ENCODE results near the gene S100A5. TPM values are rescaled to one million over a fixed set of nuclear protein-coding genes. Genes with fewer than 3 reads are reported as not detected.

Gene S100A5
- polyA plus RNA-seq, 2 of the 4 experiments (the other 2 are of a cell fraction) = 0.45 to 0.68 TPM

DNA sequence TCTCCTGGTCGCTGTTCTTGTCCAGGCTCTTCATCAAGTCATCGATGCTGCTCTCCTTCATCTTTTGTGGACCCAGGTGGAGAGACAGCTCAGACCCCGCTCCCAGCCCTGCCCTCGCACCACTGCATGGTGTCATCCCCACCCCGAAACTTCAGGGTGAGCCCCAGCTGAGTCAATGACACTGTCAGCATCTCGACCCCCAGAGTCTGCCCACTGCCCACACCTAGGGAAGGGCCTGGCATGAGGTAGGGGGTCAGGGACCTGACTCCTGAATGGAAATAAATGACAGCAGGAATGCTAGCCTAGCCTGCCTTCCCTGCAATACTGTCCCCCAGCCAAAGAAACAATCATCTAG lies 3.4 kb downstream of the S100A5 start:
- no peak overlapping the region for H3K4me3 ChIP-seq
- no peaks in the 10 kb centered on the region for H3K9me3 ChIP-seq
- 97% methylated on average over 6 of the region's 6 CpGs for WGBS (ENCODE audit: missing lambda C conversion rate)
- H3K4me1 ChIP-seq = peaks cover 51% of the 10 kb centered on the region
- ChIA-PET POLR2A (interaction anchor here (6.3 to 7.0 kb wide), 2 partner anchors 9 to 31 kb away, joined by 102 to 114 read pairs; partner anchors contain the start of genes S100A3 and S100A4), CTCF (interaction anchor here (1.3 to 18.2 kb wide), 3 partner anchors 33 to 184 kb away, joined by 3 to 471 read pairs (median 63); partner anchors contain the start of genes S100A1 and S100A13)
- FAIRE-seq (no peak), ATAC-seq (no peak), DNase-seq (ENCODE audit: low read depth in 1 of 2, low spot score in 1 of 2) (no peak)
- H3K27ac ChIP-seq = peak overlapping the region; percentile 98 to 100; a peak in 5 of 6 replicates
- TF ChIP-seq RARB (CRISPR knock-in tag; IDR thresholded peaks at IDR 0.05) (no peak), CHD2 (IDR thresholded peaks at IDR 0.05; ENCODE audit: low read length, partially characterized antibody) (no peak), EHF (CRISPR knock-in tag; IDR thresholded peaks at IDR 0.05) (no peak), SMC3 (IDR thresholded peaks at IDR 0.05) (no peak)
- H3K4me2 ChIP-seq = no peak overlapping the region

DNA sequence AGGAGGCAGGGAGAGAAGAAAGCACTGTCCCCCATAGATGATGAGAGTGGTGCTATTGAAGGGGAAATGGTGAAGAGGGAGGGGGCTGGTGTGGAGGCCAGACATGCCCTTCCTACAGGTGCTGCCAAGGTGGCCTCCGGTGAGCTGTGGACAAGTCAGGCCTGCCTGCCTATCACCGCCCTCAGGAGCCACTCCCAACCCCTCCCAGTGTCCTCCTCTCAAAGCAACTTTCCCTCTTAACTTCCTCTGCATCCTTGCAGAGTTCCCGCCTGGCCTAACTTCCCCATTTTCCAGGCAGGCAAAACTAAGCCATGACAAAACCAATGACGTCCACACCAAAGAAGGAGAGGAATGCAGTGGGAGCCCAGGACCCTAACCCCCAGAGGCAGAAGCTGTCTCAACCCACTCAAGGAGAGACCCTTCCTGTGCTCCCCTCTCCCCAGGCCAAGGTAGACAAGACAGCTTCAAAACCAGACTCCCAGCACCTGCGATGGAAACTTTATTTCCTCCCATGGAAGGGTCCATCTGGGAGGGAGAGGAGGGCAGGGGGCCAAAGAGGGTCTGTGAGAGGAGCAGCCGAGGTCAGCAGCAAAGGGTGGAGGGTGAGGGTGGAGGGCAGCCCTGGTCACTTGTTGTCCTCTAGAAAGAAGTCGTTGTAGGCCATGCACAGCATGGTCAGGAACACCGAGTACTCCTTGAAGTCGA lies 3.9 kb downstream of the S100A5 start:
- Histone ChIP-seq H3K4me3 (peak overlapping the region; percentile 68), H3K9me3 (no peaks in the 10 kb centered on the region), H3K4me2 (peak overlapping the region; percentile 97), H3K4me1 (peaks cover 51% of the 10 kb centered on the region), H3K27ac (peak overlapping the region; percentile 98 to 100)
- TF ChIP-seq POLR2A (IDR thresholded peaks at IDR 0.05; ENCODE audit: low read length) = peak; percentile 11; the same call in 1 of the 2 replicates
- TF ChIP-seq KDM1A (IDR thresholded peaks at IDR 0.05; ENCODE audit: low read depth) = no peak
- no peak for ATAC-seq
- ChIA-PET POLR2A (interaction anchor here (1.3 to 7.0 kb wide), 5 partner anchors 9 to 122 kb away, joined by 3 to 114 read pairs (median 96); partner anchors contain the start of genes CHTOP, S100A2, S100A3 and S100A4), CTCF (interaction anchor here (0.6 to 18.2 kb wide), 7 partner anchors 8 to 441 kb away, joined by 3 to 471 read pairs (median 110); partner anchors contain the start of genes JTB, S100A1, S100A13 and S100A2)
- no peak for FAIRE-seq
- WGBS (ENCODE audit: missing lambda C conversion rate) = 74% methylated on average over 9 of the region's 9 CpGs
- peak in 1 of 2 experiments; percentile 64 for DNase-seq (ENCODE audit: low read depth in 1 of 2, low spot score in 1 of 2)

DNA sequence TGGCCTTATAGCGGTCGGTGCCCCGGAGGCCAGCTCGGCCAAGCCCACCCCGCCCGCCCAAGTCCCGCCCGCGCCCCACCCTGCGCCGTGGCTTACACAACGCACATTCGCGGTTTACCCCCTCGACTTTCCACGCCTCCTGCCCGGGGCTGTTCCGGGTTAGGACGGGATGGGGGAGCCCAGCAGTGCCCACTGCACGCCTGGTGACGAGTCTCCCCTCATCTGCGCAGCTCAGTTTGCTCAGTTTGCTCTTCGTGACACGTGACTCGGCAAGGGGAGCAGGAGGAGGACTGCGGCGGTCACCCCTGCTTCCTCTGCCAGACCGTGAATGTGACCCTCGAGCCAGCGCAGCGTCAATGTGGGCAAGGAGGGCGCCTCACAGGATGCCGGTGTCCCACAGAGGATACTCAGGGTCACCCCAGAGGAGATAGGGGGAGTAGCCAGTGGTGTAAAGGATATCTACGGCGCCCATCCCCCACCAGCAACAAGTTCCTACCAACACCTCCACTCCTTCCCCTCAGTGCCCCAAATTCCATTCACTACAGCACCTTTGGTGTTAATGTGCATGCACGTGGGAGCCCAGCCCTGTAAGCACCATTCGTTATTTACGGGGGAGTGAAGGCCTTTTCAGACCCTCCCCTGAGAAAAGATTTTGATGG lies 4.6 kb downstream of the S100A5 start:
- no peaks in the 10 kb centered on the region for H3K9me3 ChIP-seq
- ATAC-seq (peak; percentile 45 to 69), FAIRE-seq (no peak), DNase-seq (ENCODE audit: low read depth in 1 of 2, low spot score in 1 of 2) (peak; percentile 85 to 94)
- 7% methylated on average over 17 of the region's 38 CpGs for WGBS (ENCODE audit: missing lambda C conversion rate)
- H3K27ac ChIP-seq = peak overlapping the region; percentile 98 to 100
- H3K4me3 ChIP-seq = peak overlapping the region; percentile 68
- H3K4me1 ChIP-seq = peaks cover 45% of the 10 kb centered on the region
- H3K4me2 ChIP-seq = peak overlapping the region; percentile 97
- POLR2A ChIA-PET = interaction anchor here (0.6 to 7.0 kb wide), 13 partner anchors 10 to 454 kb away, joined by 3 to 114 read pairs (median 6); partner anchors contain the start of genes CHTOP, RPS27, S100A13 and S100A16
- CTCF ChIA-PET = interaction anchor here (0.6 to 18.2 kb wide), 12 partner anchors 9 to 441 kb away, joined by 3 to 471 read pairs (median 74); partner anchors contain the start of genes JTB, S100A1, S100A13 and S100A2
- no peak for TF ChIP-seq RNF2 (IDR thresholded peaks at IDR 0.05; ENCODE audit: borderline replicate concordance, low read depth)
- TF ChIP-seq, protein P1, sequence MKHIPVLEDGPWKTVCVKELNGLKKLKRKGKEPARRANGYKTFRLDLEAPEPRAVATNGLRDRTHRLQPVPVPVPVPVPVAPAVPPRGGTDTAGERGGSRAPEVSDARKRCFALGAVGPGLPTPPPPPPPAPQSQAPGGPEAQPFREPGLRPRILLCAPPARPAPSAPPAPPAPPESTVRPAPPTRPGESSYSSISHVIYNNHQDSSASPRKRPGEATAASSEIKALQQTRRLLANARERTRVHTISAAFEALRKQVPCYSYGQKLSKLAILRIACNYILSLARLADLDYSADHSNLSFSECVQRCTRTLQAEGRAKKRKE (CRISPR knock-in tag; IDR thresholded peaks at IDR 0.05; ENCODE audit: low read depth) = no peak
- no peak for TF ChIP-seq POLR2A (IDR thresholded peaks at IDR 0.05; ENCODE audit: low read length)
- no peak for TF ChIP-seq KDM1A (IDR thresholded peaks at IDR 0.05; ENCODE audit: low read depth)
- no peak for TF ChIP-seq HOXB13 (CRISPR knock-in tag; IDR thresholded peaks at IDR 0.05; ENCODE audit: low read depth)
- TF ChIP-seq, protein P2, sequence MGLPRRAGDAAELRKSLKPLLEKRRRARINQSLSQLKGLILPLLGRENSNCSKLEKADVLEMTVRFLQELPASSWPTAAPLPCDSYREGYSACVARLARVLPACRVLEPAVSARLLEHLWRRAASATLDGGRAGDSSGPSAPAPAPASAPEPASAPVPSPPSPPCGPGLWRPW (IDR thresholded peaks at IDR 0.05) = no peak
- TF ChIP-seq ZSCAN20 (CRISPR knock-in tag; IDR thresholded peaks at IDR 0.05) = no peak
- no peak for TF ChIP-seq EHF (CRISPR knock-in tag; IDR thresholded peaks at IDR 0.05)
- TF ChIP-seq, protein P3, sequence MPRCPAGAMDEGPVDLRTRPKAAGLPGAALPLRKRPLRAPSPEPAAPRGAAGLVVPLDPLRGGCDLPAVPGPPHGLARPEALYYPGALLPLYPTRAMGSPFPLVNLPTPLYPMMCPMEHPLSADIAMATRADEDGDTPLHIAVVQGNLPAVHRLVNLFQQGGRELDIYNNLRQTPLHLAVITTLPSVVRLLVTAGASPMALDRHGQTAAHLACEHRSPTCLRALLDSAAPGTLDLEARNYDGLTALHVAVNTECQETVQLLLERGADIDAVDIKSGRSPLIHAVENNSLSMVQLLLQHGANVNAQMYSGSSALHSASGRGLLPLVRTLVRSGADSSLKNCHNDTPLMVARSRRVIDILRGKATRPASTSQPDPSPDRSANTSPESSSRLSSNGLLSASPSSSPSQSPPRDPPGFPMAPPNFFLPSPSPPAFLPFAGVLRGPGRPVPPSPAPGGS (IDR thresholded peaks at IDR 0.05) = peak; percentile 80
- no peak for TF ChIP-seq EHMT2 (IDR thresholded peaks at IDR 0.05; ENCODE audit: low read depth)
- peak; percentile 49; the same call in 1 of the 2 replicates for TF ChIP-seq GATA3 (IDR thresholded peaks at IDR 0.05; ENCODE audit: borderline replicate concordance)
- peak; percentile 18 to 76; a peak in 2 of 4 replicates for TF ChIP-seq CEBPB (IDR thresholded peaks at IDR 0.05)
- TF ChIP-seq, protein P4, sequence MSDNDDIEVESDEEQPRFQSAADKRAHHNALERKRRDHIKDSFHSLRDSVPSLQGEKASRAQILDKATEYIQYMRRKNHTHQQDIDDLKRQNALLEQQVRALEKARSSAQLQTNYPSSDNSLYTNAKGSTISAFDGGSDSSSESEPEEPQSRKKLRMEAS (IDR thresholded peaks at IDR 0.05) = peak; percentile 93
- peak; percentile 70; the same call in 1 of the 2 replicates for TF ChIP-seq HOXB5 (CRISPR knock-in tag; IDR thresholded peaks at IDR 0.05)
- TF ChIP-seq HOXA7 (CRISPR knock-in tag; IDR thresholded peaks at IDR 0.05) = peak; percentile 17; the same call in 1 of the 2 replicates
- peak in 1 of 2 experiments; percentile 45; a peak in 2 of 5 replicates for TF ChIP-seq EP300 (IDR thresholded peaks at IDR 0.05)
- no peak for TF ChIP-seq SREBF2 (IDR thresholded peaks at IDR 0.05)
- TF ChIP-seq, protein P5, sequence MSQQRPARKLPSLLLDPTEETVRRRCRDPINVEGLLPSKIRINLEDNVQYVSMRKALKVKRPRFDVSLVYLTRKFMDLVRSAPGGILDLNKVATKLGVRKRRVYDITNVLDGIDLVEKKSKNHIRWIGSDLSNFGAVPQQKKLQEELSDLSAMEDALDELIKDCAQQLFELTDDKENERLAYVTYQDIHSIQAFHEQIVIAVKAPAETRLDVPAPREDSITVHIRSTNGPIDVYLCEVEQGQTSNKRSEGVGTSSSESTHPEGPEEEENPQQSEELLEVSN (IDR thresholded peaks at IDR 0.05; ENCODE audit: borderline replicate concordance, low read depth) = peak; percentile 69
- TF ChIP-seq NPAS2 (CRISPR knock-in tag; IDR thresholded peaks at IDR 0.05; ENCODE audit: borderline replicate concordance) = peak; percentile 82
- no peak; the same call in 1 of the 2 replicates for TF ChIP-seq FOSL2 (IDR thresholded peaks at IDR 0.05)
- TF ChIP-seq FOSL2 (CRISPR knock-in tag; IDR thresholded peaks at IDR 0.05) = peak; percentile 43; the same call in 1 of the 2 replicates
- TF ChIP-seq CHD2 (IDR thresholded peaks at IDR 0.05; ENCODE audit: low read length, partially characterized antibody) = no peak
- TF ChIP-seq MAZ (IDR thresholded peaks at IDR 0.05; ENCODE audit: borderline replicate concordance, low read depth, low read length) = no peak
- no peak for TF ChIP-seq RCOR1 (IDR thresholded peaks at IDR 0.05; ENCODE audit: low read depth, low read length)
- peak; percentile 60 to 80; a peak in 3 of 5 replicates for TF ChIP-seq JUN (IDR thresholded peaks at IDR 0.05)
